ENCODE data around the gene ALK. TPM values are rescaled to one million over a fixed set of nuclear protein-coding genes. Genes with fewer than 3 reads are reported as not detected.

The ALK gene
- total RNA-seq, 1 donor from 2014 or later, result 0.16 TPM

DNA sequence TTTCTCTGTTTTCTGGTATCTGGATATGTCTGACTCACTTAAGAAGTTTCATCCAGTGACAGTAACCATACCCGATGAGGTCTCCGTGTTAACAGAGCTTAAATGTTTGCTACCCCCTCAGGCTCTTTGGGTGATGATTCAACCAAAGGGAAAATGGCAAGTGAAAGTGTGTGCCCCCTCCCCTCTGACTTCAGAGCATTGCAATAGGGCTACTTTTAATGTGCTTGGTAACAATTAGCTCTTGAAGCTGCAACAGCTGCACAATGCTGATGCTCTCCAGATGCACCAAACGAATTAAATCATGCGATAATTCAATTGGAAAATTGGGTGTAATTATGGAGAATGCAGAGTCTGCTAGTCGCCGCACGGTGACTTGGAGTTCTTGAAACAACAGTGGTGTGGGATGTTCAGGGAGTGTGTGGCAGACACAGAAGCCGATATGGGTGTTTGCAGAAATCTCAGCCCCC is 270.7 kb downstream of the ALK start:
- ATAC-seq (ENCODE audit: poor library complexity) (no peak), DNase-seq (no peak)
- intact Hi-C loops (cut with DNase I), result no loop called here

DNA sequence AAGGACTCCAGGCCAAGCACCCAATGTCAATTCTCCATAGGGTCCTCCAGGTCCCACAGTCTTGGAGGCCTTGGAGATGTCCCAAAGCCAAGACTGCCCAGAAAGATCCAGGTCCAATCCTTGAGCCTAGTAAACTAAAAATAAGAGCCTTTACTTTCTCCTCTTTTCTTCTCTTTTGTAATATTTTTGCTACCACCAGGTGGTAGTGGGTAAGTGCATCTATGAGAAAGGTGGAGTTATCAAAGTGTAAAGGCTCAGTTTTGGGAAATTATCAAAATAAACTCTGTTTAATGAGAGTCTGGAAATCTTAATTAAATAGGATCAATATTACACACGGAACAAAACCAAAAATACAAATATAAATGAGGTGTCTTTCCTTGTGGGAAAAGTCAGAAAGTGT is 276.4 kb downstream of the ALK start:
- ATAC-seq (ENCODE audit: poor library complexity), result no peak

DNA sequence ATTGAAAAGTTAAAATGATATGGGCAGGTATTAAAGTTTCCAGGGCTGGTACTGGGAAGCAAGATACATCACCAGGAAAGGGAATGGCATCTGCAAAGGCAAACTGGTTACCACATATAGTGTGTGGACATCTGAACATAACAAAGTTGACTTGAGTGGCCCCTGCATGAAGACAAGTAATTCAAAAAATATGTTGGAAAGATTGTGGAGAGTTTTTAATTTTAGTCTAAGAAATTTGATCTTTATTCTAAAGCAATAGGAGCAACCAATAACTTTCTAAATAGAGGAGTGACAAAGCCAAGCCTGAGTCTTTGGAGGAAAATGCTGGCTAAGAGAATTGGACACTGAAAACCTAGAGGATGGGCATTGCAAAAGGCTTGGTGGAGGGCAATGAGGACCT is 278.2 kb downstream of the ALK start:
- intact Hi-C loops (cut with DNase I), result no loop called here
- ATAC-seq (ENCODE audit: poor library complexity), result no peak
- DNase-seq, result no peak

More for the DNA sequence above, 276.4 kb downstream of the ALK start:
- no peak for DNase-seq
- intact Hi-C loops (cut with DNase I), result no loop called here

DNA sequence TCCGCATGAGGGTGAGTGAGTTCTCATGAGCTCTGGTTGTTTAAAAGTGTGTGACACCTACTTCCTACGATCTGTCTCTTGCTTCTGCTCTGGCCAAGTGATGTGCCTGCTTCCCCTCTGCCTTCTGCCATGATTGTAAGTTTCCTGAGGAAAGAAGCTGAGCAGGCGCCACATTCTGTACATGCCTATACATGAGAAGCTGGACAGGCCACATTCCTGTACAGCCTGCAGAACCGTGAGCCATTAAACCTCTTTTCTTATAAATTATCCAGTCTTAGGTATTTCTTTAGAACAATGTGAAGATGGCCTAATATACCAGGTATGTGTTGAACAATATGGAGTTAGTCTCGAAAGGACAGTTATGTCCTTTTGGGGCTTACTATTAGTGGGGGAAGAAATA is 281.0 kb downstream of the ALK start:
- intact Hi-C loops (cut with DNase I), result no loop called here
- DNase-seq (no peak), ATAC-seq (ENCODE audit: poor library complexity) (no peak)

DNA sequence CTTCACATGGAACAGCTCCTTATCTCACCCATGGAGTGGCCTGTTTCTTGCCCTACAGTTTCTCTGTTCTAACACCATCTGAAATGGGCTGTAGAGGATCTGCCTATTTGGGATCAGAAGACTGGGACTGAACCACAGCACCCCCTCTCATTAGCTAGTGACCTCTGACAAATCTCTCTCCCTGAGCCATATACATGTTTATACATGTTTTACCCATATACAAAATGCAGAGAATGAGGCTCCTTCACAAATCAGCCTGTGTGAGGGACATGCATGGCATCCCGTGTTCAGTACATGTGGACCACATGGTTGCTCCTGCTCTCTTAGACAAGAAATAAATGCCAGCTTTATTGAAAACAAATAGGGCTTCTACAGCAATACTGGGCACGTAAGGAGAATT is 282.7 kb downstream of the ALK start:
- ATAC-seq (ENCODE audit: poor library complexity), result no peak
- DNase-seq, result no peak
- intact Hi-C loops (cut with DNase I), result no loop called here

DNA sequence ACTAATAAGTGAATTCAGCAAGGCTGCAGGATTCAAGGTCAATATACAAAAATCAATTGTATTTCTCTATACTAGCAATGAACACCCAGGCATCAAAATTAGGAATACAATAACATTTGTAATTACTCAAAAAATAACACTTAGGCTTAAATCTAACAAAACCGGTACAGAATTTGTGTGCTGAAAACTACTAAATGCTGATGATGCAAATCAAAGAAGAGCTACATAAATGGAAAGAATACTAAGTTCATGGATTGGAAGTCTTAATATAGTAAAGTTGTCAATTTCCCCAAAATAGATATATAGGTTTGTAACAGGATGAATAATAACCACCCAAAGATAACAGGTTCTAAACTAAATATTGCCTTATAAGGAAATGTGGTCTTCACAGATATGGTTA is 286.5 kb downstream of the ALK start:
- ATAC-seq (ENCODE audit: poor library complexity), result no peak
- intact Hi-C loops (cut with DNase I), result no loop called here
- no peak for DNase-seq

DNA sequence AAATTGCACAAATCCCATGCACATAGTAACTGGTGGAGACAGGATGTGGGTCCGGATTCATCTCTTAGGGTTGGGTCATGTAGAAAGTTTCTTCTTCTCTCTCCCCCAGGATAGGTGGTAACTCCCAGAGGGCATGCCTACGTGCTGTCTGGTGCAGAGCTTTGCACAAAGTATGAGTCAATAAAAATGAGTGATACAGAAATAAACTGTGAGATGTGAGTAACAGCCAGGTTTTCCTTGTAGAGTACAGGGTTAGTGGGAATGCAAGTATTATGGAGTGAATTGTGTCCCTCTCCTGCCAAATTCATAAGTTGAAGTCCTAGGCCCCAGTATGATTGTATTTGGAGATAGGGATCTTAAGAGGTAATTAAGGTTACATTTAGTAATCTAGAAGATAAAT is 289.4 kb downstream of the ALK start:
- intact Hi-C loops (cut with DNase I), result no loop called here
- DNase-seq (no peak), ATAC-seq (ENCODE audit: poor library complexity) (no peak)

DNA sequence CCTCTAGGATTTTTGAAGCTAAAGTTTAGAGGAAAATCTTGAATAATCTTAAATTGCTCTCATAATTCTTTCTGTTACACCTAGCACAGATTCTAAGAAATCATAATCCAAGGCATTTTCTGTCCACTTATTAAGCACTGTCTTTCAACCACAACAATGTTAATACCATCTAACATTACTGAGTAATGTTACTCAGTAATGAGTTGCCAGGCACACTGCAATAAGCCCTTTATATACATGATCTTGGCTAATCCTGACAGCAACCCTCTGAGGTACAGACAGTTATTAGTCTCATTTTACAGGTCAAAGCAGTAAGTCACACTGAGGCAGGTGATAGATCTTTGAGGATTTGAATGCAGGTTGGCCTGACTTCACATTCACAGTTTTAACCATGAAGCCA is 291.9 kb downstream of the ALK start:
- ATAC-seq (ENCODE audit: poor library complexity) (no peak), DNase-seq (no peak)
- intact Hi-C loops (cut with DNase I), result no loop called here

DNA sequence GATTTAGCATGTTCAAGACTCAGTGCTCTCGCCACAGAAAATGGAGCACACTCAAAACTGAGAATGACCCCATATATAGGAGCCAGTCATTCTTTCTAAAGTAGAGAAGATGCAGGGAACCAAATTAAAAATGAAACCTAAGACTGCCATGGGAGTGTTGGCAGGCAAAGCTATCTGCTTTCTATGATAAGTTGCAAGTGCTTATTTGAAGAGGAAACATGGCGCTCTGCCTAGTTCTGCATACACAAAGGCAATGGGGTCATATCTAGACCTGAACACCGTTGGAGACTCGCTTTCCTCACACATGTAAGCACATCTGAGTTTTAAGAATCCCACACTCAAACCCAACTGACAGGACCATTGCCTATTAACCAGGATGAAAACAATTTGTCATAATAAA is 292.5 kb downstream of the ALK start:
- DNase-seq (no peak), ATAC-seq (ENCODE audit: poor library complexity) (peak; percentile 95)
- intact Hi-C loops (cut with DNase I), result no loop called here

DNA sequence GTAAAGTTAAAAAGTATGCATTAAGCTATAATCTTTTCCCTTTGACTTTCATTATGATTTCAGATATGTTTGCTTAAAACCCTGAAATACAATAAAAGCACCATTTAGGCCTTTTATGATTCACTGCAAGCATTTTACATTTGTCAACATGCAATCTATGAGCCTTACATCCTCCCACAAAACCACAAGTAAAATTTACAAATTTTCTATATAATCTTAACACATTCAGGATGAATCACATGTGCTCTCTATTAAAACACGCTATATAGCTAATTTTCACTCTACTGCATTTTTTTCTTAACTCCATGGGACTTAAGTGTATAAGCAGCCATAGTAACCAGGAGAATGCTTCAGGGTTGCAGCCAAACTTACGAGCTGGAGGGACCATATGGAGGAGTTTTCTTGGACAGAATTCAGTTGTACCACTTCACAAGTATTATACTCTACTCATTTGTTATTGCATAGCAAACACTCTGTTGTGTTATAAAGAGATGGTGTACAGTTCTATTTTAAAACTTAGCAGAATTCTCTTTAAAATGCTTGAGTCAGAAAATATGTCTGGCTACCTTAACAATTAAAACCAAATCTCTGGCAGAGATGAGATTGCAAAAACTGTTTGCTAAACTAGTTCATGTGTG is 293.2 kb downstream of the ALK start:
- DNase-seq (no peak), ATAC-seq (ENCODE audit: poor library complexity) (no peak)
- intact Hi-C loops (cut with DNase I), result no loop called here

DNA sequence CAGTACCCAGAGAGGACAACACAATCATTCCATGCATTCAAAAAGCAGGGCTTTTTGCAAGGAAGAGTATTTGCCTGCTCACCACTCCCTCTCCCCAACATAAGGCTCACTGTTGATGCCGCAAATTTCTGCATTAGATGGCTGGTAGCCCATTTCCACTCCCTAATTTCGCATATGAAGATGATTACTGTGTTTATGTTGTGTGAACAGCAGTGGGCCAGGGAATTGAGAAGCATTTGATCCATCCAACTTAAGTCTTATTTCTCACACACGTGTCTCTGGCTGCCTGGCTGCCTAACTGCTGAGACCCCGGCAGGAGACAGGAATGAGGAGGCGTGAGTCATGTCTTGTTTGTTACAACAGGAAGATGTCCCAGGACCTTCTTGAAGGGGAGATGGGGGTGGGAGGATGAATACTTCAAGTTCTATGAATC is 294.1 kb downstream of the ALK start:
- no peak for DNase-seq
- intact Hi-C loops (cut with DNase I), result no loop called here
- ATAC-seq (ENCODE audit: poor library complexity), result no peak

DNA sequence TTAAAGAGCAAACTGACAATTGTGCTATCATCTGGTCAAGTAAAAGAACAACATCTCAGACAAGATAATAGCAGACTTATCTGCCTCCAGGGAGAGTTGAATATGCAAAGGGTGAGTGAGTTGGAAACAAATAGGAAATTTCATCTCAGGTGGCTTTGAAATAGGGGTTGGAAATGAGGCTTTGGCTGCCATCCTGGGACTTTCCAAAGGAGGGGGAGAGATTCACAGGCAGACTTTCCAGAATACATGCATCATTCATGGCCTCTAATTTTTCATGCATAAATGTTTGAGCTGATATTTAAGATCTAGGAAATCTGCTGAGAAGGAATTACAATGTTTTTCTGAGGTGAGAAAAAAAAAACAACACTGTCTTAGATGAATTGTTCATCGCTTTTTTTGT is 300.5 kb downstream of the ALK start:
- DNase-seq (no peak), ATAC-seq (ENCODE audit: poor library complexity) (no peak)
- intact Hi-C loops (cut with DNase I), result no loop called here

DNA sequence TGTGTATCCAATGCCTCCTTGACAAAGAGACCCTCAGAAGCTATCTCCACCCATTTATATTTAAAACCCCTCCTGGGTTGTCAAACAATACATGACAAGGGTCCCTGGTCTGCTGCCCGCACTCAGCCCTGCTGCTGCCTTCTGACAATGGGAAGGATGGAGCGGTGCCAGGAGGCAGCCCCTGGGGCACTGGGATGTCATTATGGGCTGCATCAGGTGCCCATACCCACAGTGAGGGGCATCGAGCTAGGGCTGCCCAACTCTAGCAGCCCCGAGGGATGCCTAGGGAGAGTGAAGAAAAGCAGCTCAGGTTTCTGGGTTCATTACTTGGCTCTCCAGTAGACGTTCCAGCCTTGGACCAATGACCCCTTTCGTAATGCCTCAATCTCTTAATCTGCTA is 301.7 kb downstream of the ALK start:
- DNase-seq, result no peak
- no peak for ATAC-seq (ENCODE audit: poor library complexity)
- intact Hi-C loops (cut with DNase I), result no loop called here

DNA sequence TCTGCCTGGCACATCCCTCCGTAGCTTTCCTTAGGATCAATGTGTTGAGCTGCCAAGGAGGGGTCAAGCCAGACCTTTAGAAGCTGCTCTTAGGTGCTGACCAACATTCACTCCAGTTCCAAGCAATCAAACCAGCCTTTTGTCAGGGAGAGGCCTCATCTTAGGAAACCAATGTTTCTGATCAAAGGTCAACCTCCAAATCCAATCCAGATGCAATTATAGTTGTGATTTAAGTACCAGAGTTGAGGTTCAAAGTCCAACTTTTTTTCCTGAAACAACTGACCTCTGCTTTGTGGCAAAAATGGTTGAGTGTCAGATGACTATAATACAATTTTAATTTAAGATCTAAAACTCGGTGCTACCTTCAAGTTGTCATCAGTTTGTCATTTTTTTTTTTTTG is 303.4 kb downstream of the ALK start:
- intact Hi-C loops (cut with DNase I), result no loop called here
- ATAC-seq (ENCODE audit: poor library complexity) (no peak), DNase-seq (no peak)

DNA sequence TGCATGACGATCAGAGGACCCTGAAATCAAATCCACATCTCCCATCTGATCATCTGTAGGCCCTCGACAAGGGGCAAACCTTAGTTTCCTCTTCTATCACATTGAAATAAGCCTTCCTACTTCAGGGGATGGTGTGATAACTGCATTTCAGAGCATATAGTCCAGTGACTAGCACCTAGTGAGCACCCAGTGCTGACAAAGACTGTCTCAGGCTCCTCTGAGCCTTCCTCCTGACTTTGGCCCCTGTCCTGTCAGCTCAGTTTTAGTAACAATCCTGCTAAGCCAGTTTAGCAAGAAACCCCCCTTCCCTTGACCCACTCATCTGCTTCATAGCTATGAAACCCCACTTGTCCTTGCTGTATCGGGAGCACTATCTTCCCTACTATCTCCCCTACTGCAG is 304.0 kb downstream of the ALK start:
- no peak for ATAC-seq (ENCODE audit: poor library complexity)
- intact Hi-C loops (cut with DNase I), result no loop called here
- no peak for DNase-seq

DNA sequence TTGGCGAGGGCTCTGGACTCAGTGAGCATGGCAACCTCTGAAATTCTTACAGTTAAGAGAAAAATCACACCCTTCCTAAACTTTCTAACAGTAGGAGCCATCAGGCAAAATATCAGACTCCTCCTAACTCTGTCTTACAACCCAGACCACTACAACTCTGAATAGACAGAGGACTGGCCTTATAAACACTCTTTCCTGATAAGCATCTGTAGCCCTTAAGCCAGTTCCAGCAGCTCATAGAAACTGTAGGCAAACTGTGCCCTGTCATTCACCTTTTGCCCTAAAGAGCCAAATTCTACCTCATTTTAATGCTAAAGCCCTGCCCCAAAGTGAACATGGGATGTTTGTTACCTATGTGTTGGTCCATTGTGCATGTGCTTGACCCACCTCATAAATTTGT is 304.8 kb downstream of the ALK start:
- DNase-seq (no peak), ATAC-seq (ENCODE audit: poor library complexity) (no peak)
- intact Hi-C loops (cut with DNase I), result no loop called here

DNA sequence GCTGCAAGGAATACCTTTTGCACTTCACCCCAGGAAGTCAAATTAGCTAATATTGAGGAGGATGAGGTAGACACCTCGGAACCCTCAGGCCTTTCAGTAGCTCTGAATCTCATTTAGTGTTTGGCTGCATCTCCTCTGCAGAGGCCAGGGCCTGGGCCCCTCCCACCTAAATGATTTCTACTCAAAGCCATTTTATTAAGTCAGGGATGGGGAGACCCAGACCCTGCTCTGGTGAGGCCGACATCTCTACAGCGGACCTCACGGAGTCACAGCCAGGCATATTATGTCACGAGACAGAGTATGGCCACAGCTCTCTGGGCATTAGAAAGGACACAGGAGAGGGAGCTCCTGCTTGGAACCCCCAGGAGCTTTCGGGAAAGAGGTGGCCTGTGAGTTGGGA is 305.5 kb downstream of the ALK start:
- DNase-seq, result no peak
- ATAC-seq (ENCODE audit: poor library complexity), result no peak
- intact Hi-C loops (cut with DNase I), result no loop called here

DNA sequence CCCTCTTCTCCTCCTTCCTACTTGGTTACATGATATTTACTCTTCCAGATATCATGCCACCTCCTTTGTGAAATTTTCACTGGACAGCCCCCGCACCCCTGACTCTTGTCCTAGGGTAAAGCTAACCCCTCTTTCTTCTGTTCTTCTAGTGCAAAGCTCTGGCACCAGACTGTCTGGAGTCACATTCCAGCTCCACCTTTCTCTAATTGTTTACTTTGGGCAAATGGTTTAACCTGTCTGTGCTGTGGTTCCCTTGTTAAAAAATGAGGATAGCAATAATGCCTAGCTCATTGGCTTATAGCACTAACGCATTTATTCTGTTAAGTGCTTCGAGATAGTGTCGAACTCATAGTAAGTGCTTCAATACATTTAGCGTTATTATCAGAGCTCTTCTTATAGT is 306.2 kb downstream of the ALK start:
- intact Hi-C loops (cut with DNase I), result no loop called here
- ATAC-seq (ENCODE audit: poor library complexity), result no peak

DNA sequence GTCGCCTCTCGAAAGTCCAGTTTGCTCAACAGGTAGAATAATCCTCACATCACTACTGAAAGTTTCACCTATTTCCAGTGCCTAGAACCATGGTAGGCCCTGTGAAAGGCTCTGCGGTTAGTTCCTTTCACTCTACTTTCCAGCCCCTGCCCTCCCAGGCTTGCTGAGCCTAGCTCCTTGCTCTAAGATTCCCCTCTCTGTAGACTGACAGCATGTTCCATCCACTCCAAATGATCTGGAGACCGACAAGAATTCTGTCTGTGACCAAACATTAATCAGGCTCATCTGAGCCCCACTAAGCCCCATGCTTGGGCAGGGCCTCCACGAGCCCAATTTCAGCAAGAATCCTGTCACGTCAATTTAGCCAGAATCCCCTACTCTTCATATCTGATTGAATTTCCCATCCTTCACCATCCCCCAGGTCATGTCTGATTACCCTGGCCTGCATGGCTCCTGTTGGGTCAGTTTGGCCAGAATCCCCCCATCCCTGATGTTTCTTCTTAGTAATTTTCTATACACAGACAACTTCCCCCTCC is 307.0 kb downstream of the ALK start:
- DNase-seq, result no peak
- intact Hi-C loops (cut with DNase I), result no loop called here
- no peak for ATAC-seq (ENCODE audit: poor library complexity)

More for the DNA sequence above, 306.2 kb downstream of the ALK start:
- DNase-seq, result no peak

DNA sequence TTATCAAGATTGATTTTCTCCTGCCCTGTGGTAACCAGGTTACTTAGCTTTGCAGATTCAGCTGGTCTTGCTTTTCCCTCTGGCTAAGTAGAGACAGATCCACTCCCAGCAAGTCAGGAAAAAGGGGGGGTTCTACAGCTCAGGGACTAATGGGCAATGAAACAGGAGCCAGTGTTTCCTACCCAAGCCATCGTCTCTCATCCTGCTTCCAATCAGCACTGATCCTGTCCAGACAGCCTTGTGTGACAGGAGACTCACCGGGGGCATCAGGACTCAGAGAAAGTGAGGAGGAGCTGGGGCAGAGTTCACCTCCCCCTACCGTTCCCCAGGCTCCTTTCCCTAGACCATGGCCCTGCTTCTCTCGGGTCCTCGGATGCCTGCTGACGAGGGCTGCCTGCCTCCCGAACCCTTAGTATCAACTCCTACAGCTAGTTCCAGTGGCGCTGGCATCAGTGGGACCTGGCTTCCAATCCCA is 307.6 kb downstream of the ALK start:
- ATAC-seq (ENCODE audit: poor library complexity), result no peak
- intact Hi-C loops (cut with DNase I), result no loop called here
- no peak for DNase-seq

DNA sequence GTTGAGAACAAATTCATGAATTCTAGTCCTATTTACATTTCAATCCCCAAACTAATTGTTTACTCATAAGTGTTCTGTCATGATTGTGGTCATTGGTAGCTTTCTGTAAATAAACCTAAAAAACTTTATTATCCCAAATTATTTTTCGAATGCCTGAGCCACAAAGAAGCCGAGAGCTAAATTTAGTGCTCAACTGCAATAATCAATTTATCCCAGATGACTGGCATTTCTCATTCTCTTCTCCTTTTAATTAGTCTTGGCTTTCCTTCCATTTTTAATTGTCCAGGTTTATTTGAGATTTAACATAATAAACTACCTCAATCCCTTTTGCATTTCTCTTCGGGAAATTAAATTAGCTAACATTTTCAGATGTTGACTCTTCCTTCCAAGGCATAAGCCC is 308.3 kb downstream of the ALK start:
- ATAC-seq (ENCODE audit: poor library complexity) (no peak), DNase-seq (no peak)
- intact Hi-C loops (cut with DNase I), result no loop called here
